Activated T-cell treated with anti-CD3 and anti-CD28 coated beads, Interleukin-2, amount 50 U/mL, for 48 hours (primary cell): Measurements from ENCODE around the gene IRF4.

Source experiments
- DNase-seq, 2 experiments: peaks; one replicate each; pipeline ENCODE4 v3.0.0-alpha.2; 2020

Gene IRF4

GRCh38 chr6:398558-399078, 7.1 kb downstream of the IRF4 start:
- DNase-seq: peak in 1 of 2 experiments; percentile 45

DNA sequence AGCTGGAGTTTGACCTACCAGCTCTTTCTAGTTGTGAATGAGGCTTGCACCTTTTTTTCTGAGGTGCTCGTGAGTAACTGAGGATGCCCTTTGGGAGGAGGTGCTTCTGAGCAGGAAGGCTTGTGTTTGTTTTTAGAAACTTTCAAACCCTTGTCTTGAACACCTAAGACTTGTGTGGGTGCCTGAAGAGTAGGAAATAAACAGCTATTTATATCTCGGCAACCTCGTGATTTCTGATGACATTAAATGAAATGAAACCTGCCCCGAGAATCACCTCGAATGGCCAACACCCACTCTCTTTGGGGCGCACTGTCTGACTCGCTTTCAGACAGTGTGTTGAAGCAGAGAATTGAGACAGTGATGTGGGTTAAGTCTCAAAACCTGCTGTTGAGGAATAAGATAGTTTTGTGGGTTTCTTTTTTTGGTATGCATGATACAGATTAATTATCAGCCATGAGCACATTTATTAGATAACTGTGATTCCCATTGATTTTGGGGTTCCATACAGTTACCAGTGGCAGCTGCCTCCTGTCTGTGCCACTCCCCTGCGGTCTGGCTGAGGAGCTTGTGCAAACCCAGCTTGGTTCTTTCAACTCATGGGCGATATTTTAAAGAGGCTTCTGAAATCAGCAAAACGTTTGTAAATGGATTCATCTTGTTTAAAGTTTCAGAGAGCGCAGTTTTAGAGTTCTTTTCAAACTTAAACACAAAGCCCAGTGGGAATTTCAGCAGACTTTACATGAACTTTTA, 8.4 kb downstream of the IRF4 start:
- peak; percentile 63 for DNase-seq

- no peak for DNase-seq
Observed at GRCh38 chr6:400815-401214, 9.3 kb downstream of the IRF4 start.

GRCh38 chr6:401239-401993, 9.9 kb downstream of the IRF4 start:
- DNase-seq: peak; percentile 45 to 47

- peak; percentile 34 for DNase-seq
Observed at GRCh38 chr6:401994-402640, 10.6 kb downstream of the IRF4 start.

GRCh38 chr6:402901-403658, 11.5 kb downstream of the IRF4 start:
- DNase-seq: peak; percentile 80 to 81

DNA sequence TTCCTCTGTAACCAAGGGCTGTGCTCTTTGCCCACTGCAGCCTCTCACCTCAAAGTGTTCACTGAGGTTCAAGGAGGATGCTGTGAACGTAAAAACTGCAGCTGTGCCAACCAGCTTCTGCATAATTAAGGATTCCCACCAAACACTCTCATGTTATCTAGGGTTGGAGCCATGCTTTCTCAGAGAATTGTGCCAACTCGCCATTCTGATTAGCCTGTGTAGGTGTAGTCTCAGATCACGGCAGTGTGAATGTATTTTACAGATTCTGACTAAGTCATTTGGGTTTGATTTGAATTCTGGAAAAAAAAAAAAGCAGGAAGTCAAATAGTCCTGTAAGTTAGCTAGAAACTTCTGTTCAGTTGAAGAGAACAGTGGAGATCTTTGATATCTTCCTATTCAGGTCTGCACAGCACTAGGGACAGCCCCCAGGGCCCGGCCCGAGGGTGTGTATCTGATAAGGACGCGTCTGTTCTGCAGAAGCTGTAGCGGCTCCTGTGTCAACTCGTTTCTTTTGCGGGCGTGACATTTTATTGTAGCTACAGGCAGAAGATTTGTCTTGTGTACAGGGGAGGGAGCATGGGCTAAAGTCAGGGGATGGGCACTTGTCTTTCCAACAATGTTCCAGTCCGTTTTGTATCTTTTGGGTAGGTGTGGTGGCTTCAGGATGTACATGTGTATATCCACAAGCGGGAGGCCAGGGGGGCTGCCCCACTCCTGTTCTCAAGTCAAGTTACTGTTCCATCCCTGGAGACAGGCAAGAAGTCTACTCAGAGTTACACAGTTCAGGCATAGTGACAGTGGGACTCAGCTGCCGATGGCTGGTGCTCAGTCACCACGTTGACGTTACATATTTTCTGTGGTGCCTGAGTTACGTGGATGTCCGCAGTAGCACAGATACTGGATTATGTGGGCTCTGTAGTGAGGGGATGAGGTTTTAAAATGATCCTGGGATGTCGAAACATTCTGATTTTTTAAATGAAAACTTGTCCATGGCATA, 12.4 kb downstream of the IRF4 start:
- DNase-seq: peak; percentile 71 to 74

DNA sequence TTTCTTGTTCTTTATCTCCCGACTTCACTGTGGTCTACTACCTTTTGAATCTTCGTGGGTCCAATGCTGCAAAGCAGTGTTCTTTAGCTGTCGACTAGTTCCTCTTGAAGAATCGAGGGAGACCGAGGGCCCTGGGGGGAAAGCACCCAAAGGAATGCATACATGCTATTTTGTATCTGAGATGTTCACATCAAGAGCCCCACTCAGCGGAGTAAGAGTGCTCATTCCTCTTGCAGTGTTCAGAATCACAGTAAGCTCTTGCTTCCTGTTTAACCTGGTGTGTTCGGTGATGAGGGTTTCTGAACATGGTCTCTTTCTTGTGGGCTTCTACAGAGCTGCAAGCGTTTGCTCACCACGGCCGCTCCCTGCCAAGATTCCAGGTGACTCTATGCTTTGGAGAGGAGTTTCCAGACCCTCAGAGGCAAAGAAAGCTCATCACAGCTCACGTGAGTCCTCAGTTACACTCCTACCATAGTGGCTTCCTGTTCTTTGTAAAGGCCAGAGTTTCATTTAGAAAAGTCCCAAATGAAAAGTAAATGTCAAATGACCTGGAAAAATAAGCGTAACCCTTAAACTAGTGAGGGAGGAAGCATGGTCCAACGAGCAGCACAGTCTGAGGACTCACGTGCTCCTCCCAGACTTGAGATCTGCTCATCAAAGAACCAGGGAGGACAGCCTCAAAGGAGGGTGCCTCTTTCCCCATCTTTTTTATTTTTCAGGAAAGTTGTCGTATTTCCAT, 13.3 kb downstream of the IRF4 start:
- peak; percentile 42 for DNase-seq

DNA sequence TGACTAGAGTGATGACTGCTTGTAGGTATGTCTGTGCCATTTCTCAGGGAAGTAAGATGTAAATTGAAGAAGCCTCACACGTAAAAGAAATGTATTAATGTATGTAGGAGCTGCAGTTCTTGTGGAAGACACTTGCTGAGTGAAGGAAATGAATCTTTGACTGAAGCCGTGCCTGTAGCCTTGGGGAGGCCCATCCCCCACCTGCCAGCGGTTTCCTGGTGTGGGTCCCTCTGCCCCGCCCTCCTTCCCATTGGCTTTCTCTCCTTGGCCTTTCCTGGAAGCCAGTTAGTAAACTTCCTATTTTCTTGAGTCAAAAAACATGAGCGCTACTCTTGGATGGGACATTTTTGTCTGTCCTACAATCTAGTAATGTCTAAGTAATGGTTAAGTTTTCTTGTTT, 16.6 kb downstream of the IRF4 start:
- DNase-seq: no peak

DNA sequence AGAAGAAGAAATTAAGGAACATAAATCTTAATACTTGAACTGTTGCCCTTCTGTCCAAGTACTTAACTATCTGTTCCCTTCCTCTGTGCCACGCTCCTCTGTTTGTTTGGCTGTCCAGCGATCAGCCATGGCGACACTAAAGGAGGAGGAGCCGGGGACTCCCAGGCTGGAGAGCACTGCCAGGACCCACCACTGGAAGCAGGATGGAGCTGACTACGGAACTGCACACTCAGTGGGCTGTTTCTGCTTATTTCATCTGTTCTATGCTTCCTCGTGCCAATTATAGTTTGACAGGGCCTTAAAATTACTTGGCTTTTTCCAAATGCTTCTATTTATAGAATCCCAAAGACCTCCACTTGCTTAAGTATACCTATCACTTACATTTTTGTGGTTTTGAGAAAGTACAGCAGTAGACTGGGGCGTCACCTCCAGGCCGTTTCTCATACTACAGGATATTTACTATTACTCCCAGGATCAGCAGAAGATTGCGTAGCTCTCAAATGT, 17.1 kb downstream of the IRF4 start:
- peak in 1 of 2 experiments; percentile 29 for DNase-seq

GRCh38 chr6:409370-409972, 17.9 kb downstream of the IRF4 start:
- peak in 1 of 2 experiments; percentile 14 for DNase-seq

DNA sequence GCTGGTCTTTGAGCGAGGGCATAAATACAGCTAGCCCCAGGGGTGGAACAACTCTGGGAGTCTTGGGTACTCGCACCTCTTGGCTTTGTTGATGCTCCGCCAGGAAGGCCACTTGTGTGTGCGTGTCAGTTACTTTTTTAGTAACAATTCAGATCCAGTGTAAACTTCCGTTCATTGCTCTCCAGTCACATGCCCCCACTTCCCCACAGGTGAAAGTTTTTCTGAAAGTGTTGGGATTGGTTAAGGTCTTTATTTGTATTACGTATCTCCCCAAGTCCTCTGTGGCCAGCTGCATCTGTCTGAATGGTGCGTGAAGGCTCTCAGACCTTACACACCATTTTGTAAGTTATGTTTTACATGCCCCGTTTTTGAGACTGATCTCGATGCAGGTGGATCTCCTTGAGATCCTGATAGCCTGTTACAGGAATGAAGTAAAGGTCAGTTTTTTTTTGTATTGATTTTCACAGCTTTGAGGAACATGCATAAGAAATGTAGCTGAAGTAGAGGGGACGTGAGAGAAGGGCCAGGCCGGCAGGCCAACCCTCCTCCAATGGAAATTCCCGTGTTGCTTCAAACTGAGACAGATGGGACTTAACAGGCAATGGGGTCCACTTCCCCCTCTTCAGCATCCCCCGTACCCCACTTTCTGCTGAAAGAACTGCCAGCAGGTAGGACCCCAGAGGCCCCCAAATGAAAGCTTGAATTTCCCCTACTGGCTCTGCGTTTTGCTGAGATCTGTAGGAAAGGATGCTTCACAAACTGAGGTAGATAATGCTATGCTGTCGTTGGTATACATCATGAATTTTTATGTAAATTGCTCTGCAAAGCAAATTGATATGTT, 19.2 kb downstream of the IRF4 start:
- DNase-seq: peak in 1 of 2 experiments; percentile 29

DNA sequence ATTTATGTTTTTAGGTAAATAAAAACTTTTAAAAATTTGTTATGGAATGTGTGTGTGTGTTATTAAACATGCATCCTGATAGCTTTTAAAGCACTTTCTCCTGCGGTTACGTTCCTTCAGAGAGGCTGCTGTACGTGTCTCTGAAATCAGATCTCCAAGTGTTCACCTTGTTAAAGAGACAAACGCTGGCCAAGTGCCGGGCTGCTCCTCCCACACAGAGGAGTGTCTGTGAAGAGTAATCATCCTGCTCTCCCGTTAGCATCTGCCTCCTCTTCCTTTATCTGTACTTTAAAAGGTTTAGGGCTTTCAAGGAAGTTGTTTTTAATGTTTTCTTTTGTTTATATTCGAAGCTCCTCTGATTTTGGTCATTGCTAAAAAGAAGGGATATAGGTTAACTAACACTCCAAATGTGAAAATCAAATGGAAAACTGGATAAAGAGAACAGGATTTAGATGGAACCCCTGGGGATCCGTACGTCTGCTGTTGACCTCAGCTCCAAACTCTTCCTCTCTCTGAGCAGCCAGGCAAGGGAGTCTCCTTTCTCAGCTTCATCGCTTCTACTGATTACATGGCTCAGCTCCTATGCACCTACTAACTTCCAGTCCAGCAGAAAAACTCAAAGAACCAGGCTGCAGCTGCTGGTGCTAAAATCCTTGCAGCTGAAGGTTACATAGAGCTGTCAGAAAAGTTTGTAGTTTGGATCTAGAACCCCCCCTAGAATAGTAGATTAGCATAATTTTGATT, 20.0 kb downstream of the IRF4 start:
- peak; percentile 23 to 30 for DNase-seq

DNA sequence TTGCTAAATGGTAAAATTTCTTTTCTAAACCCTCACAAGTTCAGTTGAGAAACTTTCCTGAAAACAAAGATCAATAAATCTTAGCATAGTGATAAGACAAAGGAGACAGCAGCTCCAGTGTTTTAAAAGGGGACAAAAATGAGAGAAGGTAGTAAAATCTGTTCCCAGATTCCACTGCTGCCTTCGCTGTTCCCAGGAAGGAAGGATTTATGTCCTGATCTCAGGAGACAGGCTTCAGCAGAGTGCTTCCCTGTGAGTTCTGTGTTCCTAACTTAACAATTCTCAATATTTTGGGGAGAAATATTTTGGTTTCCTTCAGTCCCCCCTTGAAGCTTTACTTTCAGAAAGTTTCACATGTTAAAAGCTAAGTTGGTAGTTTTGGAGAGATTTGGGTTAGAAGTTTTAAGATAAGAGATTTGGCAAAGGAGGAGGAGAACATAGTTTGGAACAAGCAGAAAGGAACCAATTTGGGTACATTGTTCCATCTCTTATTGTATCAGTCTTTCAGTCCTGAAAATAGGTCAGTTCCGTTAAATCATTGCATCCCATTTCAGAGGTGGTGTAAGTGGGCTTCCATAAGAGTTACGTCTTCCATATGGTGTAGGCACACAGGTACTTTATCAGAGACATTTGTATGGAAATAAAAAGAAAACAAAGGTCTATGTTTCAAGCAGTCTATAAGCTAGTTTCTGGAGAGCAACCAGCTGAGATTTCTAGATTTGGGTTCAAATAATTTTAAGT, 20.8 kb downstream of the IRF4 start:
- peak in 1 of 2 experiments; percentile 19 for DNase-seq

- DNase-seq: peak in 1 of 2 experiments; percentile 17
Observed at GRCh38 chr6:414447-414846, 22.9 kb downstream of the IRF4 start.

DNA sequence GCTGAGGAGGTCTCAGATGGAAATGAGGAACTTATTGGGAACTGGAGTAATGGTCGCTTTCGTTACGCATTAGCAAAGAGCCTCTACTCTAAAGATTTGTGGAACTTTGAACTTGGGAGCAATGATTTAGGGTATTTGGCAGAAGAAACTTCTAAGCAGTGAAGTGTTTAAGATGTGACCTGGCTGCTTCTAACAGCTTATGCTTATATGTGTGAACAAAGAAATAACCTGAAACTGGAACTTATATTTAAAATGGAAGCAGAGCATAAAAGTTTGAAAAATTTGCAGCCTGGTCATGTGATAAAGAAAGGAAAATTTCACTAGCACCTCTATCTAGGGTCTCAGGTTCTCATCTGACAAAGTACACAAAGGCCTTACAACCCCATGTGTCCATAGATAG, 23.5 kb downstream of the IRF4 start:
- DNase-seq: no peak

- peak in 1 of 2 experiments; percentile 12 for DNase-seq
Observed at GRCh38 chr6:421211-421610, 29.7 kb downstream of the IRF4 start.
